ENCODE measurements around the gene SRGAP2C.
"Not testable (repeated sequence)": the region's sequence is repeated elsewhere in the genome, so short reads cannot be mapped to it uniquely, and the experiment has no call there.

The SRGAP2C gene

GRCh38 chr1:121185140-121185708, 449 bp downstream of the SRGAP2C start:
- Histone ChIP-seq H3K4me3 (peak overlapping the region; percentile 18 to 44 (median 33)), H3K27ac (peak overlapping the region in 10 of 21 experiments; percentile 29 to 74 (median 62))

- H3K27ac ChIP-seq, result peak overlapping the region in 1 of 21 experiments; percentile 31
Measured at GRCh38 chr1:121186191-121186590, 1.4 kb downstream of the SRGAP2C start.

GRCh38 chr1:121187914-121188313, 3.1 kb downstream of the SRGAP2C start:
- not testable (repeated sequence) for H3K4me3 ChIP-seq, H3K27ac ChIP-seq

More at GRCh38 chr1:121186191-121186590, 1.4 kb downstream of the SRGAP2C start:
- H3K4me3 ChIP-seq, result peak overlapping the region in 1 of 7 experiments; percentile 22

GRCh38 chr1:121192512-121192911, 7.7 kb downstream of the SRGAP2C start:
- H3K4me3 ChIP-seq, H3K27ac ChIP-seq: not testable (repeated sequence)

GRCh38 chr1:121197095-121197882, 12.5 kb downstream of the SRGAP2C start:
- not testable (repeated sequence) for H3K27ac ChIP-seq, H3K4me3 ChIP-seq

GRCh38 chr1:121199763-121200162, 15.0 kb downstream of the SRGAP2C start:
- H3K4me3 ChIP-seq, H3K27ac ChIP-seq: not testable (repeated sequence)

GRCh38 chr1:121200232-121200631, 15.5 kb downstream of the SRGAP2C start:
- H3K4me3 ChIP-seq, H3K27ac ChIP-seq: not testable (repeated sequence)

GRCh38 chr1:121200985-121201981, 16.5 kb downstream of the SRGAP2C start:
- not testable (repeated sequence) for H3K27ac ChIP-seq, H3K4me3 ChIP-seq

GRCh38 chr1:121202986-121203385, 18.2 kb downstream of the SRGAP2C start:
- H3K4me3 ChIP-seq, H3K27ac ChIP-seq: not testable (repeated sequence)

GRCh38 chr1:121205786-121206711, 21.3 kb downstream of the SRGAP2C start:
- not testable (repeated sequence) for H3K4me3 ChIP-seq, H3K27ac ChIP-seq

- not testable (repeated sequence) for H3K4me3 ChIP-seq, H3K27ac ChIP-seq
Measured at GRCh38 chr1:121207328-121207727, 22.6 kb downstream of the SRGAP2C start.

- not testable (repeated sequence) for H3K4me3 ChIP-seq
Measured at GRCh38 chr1:121208375-121208774, 23.6 kb downstream of the SRGAP2C start.

GRCh38 chr1:121210778-121211177, 26.0 kb downstream of the SRGAP2C start:
- H3K27ac ChIP-seq, H3K4me3 ChIP-seq: not testable (repeated sequence)

More at GRCh38 chr1:121208375-121208774, 23.6 kb downstream of the SRGAP2C start:
- not testable (repeated sequence) for H3K27ac ChIP-seq

- not testable (repeated sequence) for H3K4me3 ChIP-seq, H3K27ac ChIP-seq
Measured at GRCh38 chr1:121213491-121213890, 28.7 kb downstream of the SRGAP2C start.

GRCh38 chr1:121214544-121215156, 29.9 kb downstream of the SRGAP2C start:
- H3K4me3 ChIP-seq, H3K27ac ChIP-seq: not testable (repeated sequence)

GRCh38 chr1:121215699-121216417, 31.1 kb downstream of the SRGAP2C start:
- H3K27ac ChIP-seq, H3K4me3 ChIP-seq: not testable (repeated sequence)

GRCh38 chr1:121216676-121217075, 31.9 kb downstream of the SRGAP2C start:
- not testable (repeated sequence) for H3K27ac ChIP-seq, H3K4me3 ChIP-seq

- H3K27ac ChIP-seq, H3K4me3 ChIP-seq: not testable (repeated sequence)
Measured at GRCh38 chr1:121221770-121222169, 37.0 kb downstream of the SRGAP2C start.

Data from skin epidermis (tissue), 12 donors.